ENCODE results near the gene PTPRM.

- TF ChIP-seq CTCF (IDR thresholded peaks at IDR 0.05; ENCODE audit: low read depth, low read length, missing input control) (no peak), JUND (IDR thresholded peaks at IDR 0.05) (no peak), REST (IDR thresholded peaks at IDR 0.05) (no peak), MAX (IDR thresholded peaks at IDR 0.05) (no peak), GABPA (IDR thresholded peaks at IDR 0.05 in 1 of 2, conservative IDR thresholded peaks at IDR 0.05 in 1 of 2) (no peak)
These were observed 208.0 kb downstream of the PTPRM start for GRCh38 chr18:7775128-7775527.
